ENCODE results near the gene WDR55. TPM values are rescaled to one million over a fixed set of nuclear protein-coding genes. Genes with fewer than 3 reads are reported as not detected.

The WDR55 gene
- total and polyA plus RNA-seq, 10 of the 15 experiments (the other 5 are each of a cell fraction or from before 2014, with no cell fraction given), result 3.4 to 27.8 (median 20.3) TPM

DNA sequence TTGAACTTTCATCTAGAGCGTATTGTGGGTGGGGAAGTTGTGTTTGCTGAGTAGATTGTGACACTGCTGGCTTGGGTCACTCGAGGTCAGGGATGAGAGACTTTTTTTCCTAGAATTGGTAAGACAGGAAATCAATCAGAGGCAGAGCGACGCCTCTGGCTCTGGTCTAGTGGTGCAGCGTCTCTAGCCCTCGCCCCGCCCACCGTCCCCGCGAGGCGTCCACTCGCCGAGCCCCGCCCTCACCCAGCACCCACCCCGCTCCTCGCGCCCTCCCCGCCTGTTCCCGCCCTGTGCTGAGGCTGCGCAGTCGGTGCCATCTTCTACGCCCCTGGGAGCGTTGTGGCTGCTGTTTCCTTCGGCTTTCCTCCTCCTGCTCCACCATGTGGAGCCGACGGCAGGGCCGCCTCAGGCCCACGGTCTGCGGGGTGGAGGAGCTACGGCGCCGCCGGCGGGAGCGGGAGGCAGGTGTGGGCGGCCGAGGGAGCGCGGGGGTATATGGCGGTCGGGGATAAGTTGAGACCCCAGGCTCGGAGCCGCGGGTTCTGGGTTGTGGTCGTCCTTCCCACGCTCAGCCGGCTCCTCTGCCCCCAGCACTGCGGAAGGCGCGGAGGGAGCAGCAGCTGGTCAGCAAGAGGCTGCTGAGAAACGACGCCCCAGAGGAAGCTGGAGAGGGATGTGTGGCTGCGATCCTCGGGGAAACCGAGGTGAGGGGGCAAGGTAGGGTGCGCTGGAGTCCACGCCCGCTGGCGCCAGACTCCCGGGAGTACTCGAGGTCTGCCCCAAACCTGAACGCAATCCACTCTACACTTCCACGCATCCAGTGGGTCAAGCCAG lies 25.3 kb upstream of the WDR55 start, which contains the start of gene TMCO6:
TSS of gene TMCO6 (plus strand) at position 304 of the 834 bp plus-strand sequence. CDS start at position 381, 77 bp downstream.
- no TSS peak for BruUV-seq (replicated peaks)
- TF ChIP-seq, protein P1, sequence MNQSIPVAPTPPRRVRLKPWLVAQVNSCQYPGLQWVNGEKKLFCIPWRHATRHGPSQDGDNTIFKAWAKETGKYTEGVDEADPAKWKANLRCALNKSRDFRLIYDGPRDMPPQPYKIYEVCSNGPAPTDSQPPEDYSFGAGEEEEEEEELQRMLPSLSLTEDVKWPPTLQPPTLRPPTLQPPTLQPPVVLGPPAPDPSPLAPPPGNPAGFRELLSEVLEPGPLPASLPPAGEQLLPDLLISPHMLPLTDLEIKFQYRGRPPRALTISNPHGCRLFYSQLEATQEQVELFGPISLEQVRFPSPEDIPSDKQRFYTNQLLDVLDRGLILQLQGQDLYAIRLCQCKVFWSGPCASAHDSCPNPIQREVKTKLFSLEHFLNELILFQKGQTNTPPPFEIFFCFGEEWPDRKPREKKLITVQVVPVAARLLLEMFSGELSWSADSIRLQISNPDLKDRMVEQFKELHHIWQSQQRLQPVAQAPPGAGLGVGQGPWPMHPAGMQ (IDR thresholded peaks at IDR 0.05; ENCODE audit: borderline replicate concordance), result no peak
- TF ChIP-seq NFXL1 (IDR thresholded peaks at IDR 0.05; ENCODE audit: borderline replicate concordance) (no peak), ZZZ3 (IDR thresholded peaks at IDR 0.05; ENCODE audit: control insufficient read depth, insufficient read length, low read depth) (no peak), NFYA (IDR thresholded peaks at IDR 0.05; ENCODE audit: borderline replicate concordance, low read depth, low read length) (no peak), SIN3A (IDR thresholded peaks at IDR 0.05; ENCODE audit: low read depth, low read length) (peak; percentile 54; the same call in 1 of the 2 replicates), SREBF1 (IDR thresholded peaks at IDR 0.05; ENCODE audit: low read length) (no peak), HDGF (IDR thresholded peaks at IDR 0.05) (no peak; the same call in 1 of the 2 replicates), SREBF2 (IDR thresholded peaks at IDR 0.05; ENCODE audit: low read length) (no peak), NFIC (IDR thresholded peaks at IDR 0.05; ENCODE audit: low read depth, low read length) (no peak), ZSCAN29 (IDR thresholded peaks at IDR 0.05) (no peak), RUNX3 (IDR thresholded peaks at IDR 0.05; ENCODE audit: low read length) (peak; percentile 1), SPI1 (IDR thresholded peaks at IDR 0.05; ENCODE audit: borderline replicate concordance, insufficient read depth, low read depth, low read length) (no peak)
- TF ChIP-seq, protein P2, sequence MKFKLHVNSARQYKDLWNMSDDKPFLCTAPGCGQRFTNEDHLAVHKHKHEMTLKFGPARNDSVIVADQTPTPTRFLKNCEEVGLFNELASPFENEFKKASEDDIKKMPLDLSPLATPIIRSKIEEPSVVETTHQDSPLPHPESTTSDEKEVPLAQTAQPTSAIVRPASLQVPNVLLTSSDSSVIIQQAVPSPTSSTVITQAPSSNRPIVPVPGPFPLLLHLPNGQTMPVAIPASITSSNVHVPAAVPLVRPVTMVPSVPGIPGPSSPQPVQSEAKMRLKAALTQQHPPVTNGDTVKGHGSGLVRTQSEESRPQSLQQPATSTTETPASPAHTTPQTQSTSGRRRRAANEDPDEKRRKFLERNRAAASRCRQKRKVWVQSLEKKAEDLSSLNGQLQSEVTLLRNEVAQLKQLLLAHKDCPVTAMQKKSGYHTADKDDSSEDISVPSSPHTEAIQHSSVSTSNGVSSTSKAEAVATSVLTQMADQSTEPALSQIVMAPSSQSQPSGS (IDR thresholded peaks at IDR 0.05; ENCODE audit: low read length), result no peak
- TF ChIP-seq, protein P3, sequence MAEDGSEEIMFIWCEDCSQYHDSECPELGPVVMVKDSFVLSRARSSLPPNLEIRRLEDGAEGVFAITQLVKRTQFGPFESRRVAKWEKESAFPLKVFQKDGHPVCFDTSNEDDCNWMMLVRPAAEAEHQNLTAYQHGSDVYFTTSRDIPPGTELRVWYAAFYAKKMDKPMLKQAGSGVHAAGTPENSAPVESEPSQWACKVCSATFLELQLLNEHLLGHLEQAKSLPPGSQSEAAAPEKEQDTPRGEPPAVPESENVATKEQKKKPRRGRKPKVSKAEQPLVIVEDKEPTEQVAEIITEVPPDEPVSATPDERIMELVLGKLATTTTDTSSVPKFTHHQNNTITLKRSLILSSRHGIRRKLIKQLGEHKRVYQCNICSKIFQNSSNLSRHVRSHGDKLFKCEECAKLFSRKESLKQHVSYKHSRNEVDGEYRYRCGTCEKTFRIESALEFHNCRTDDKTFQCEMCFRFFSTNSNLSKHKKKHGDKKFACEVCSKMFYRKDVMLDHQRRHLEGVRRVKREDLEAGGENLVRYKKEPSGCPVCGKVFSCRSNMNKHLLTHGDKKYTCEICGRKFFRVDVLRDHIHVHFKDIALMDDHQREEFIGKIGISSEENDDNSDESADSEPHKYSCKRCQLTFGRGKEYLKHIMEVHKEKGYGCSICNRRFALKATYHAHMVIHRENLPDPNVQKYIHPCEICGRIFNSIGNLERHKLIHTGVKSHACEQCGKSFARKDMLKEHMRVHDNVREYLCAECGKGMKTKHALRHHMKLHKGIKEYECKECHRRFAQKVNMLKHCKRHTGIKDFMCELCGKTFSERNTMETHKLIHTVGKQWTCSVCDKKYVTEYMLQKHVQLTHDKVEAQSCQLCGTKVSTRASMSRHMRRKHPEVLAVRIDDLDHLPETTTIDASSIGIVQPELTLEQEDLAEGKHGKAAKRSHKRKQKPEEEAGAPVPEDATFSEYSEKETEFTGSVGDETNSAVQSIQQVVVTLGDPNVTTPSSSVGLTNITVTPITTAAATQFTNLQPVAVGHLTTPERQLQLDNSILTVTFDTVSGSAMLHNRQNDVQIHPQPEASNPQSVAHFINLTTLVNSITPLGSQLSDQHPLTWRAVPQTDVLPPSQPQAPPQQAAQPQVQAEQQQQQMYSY (CRISPR knock-in tag; IDR thresholded peaks at IDR 0.05), result no peak

More for the DNA sequence above, 25.3 kb upstream of the WDR55 start, which contains the start of gene TMCO6:
- intact Hi-C loops (cut with micrococcal nuclease; ENCODE audit: unreplicated experiment), result loop anchor here (5.0 kb wide), 1 partner anchor 237 kb away; the partner anchor contains the start of gene ANKHD1
- peaks cover 8% of the 10 kb centered on the region for H3K79me2 ChIP-seq (ENCODE audit: control insufficient read depth, insufficient read depth, low read length)
- peaks cover 0 to 6% of the 10 kb centered on the region in 2 experiments; a peak in 2 of 4 replicates for H3K36me3 ChIP-seq (ENCODE audit: control insufficient read depth in 2 of 2, insufficient read depth in 2 of 2, low read length in 1 of 2)
- H3K9me3 ChIP-seq (replicated peaks; ENCODE audit: control insufficient read depth, insufficient read depth, low read length), result no peaks in the 10 kb centered on the region
- ATAC-seq (peak; percentile 97), FAIRE-seq (peak; percentile 91), DNase-seq (ENCODE audit: low read depth, low spot score) (peak; percentile 73)
- ChIA-PET CTCF (interaction anchor here (0.8 to 2.9 kb wide), 6 partner anchors 8 to 266 kb away, joined by 3 to 9 read pairs (median 4); partner anchors contain the start of genes EIF4EBP3, IK and NDUFA2), POLR2A (interaction anchor here (0.6 to 1.3 kb wide), 4 partner anchors 8 to 83 kb away, joined by 3 to 10 read pairs (median 4); partner anchors contain the start of genes IK and NDUFA2), RAD21 (ENCODE audit: unreplicated experiment) (interaction anchor here (0.8 to 1.0 kb wide), 2 partner anchors 8 to 72 kb away, joined by 3 read pairs; partner anchors contain the start of genes IK and NDUFA2), SMC1A (ENCODE audit: uncharacterized antibody, unreplicated experiment) (interaction anchor here (1.0 to 1.7 kb wide), 5 partner anchors 73 to 461 kb away, joined by 3 to 5 read pairs (median 3); no protein-coding TSS in a partner anchor)
- peak within 1 kb of the TSS; percentile 88 for H3K9ac ChIP-seq (ENCODE audit: control insufficient read depth, insufficient read depth, low read length)
- peak within 1 kb of the TSS; percentile 97 for H2AFZ ChIP-seq (ENCODE audit: control insufficient read depth, low read depth, low read length)
- H3K27me3 ChIP-seq (replicated peaks in 1 of 2; ENCODE audit: control insufficient read depth in 2 of 2, insufficient read depth in 2 of 2, low read length in 1 of 2), result no peaks in the 10 kb centered on the region
- H3K27ac ChIP-seq (ENCODE audit: control insufficient read depth, insufficient read depth), result peak within 1 kb of the TSS; percentile 47
- peaks cover 4% of the 10 kb centered on the region; the same call in 1 of the 2 replicates for H3K4me1 ChIP-seq (ENCODE audit: control insufficient read depth, insufficient read depth, low read length)
- in situ Hi-C loops (cut with MboI), result no loop called here
- WGBS (ENCODE audit: insufficient coverage, insufficient replicate concordance, low lambda C conversion rate, missing lambda C conversion rate), result 1% methylated on average over 54 of the region's 63 CpGs
- H3K4me3 ChIP-seq, result peak within 1 kb of the TSS; percentile 85
- no peaks in the 10 kb centered on the region for H4K20me1 ChIP-seq (ENCODE audit: control insufficient read depth, insufficient read depth)
- peak within 1 kb of the TSS; percentile 99 for H3K4me2 ChIP-seq (ENCODE audit: control insufficient read depth, insufficient read depth)

All from GM12878 (cell line).